ENCODE data around the gene RFPL4AL1.
"Not testable (repeated sequence)": the region's sequence is repeated elsewhere in the genome, so short reads cannot be mapped to it uniquely, and the experiment has no call there.

RFPL4AL1 gene

DNA sequence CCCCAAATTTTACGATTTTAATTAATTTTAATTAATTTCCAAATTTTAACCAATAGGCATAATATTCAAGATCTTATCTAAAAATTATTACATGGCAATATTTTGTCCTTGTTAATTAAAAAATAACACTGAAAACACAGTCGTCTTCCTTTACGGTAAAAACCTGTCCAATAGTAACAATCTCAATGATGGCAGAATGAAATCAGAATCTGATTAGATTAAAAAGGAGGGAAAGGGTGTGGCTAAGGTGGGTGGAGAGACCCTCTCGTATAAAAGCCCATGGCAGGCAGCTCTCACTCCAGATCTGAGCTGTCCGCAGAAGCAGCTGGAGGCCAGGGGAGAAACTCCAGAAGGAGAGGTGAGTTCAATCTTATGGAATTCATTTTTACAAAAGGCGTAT is at the start of gene RFPL4AL1:
Gene RFPL4AL1 (plus strand): TSS at position 301 of the 400 bp plus-strand sequence. CDS start 2,687 bp downstream, outside the sequence.
- DNase-seq: not testable (repeated sequence)

DNA sequence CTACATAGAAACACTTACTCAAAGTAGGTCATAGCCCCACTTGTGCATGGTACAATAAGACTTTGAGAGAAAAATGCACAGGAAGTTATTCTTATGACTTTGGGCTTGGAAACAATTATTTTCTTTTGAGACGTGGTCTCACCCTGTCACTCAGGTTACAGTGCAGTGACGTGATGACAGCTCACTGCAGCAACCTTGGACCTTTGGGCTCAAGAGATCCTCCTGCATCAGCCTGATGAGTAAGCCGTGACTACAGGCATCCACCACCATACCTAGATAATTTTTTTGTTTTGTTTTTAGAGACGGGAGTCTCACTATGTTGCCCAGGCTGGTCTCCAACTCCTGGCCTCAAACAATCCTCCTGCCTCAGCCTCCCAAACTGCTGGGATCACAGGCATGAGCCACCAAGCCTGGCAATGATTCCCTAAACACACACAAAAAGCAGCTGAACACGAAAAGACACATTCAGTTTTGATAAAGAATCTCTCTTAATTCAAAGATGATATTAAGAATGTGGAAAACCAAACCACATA is 48.6 kb upstream of the RFPL4AL1 start:
- no peak for DNase-seq

DNA sequence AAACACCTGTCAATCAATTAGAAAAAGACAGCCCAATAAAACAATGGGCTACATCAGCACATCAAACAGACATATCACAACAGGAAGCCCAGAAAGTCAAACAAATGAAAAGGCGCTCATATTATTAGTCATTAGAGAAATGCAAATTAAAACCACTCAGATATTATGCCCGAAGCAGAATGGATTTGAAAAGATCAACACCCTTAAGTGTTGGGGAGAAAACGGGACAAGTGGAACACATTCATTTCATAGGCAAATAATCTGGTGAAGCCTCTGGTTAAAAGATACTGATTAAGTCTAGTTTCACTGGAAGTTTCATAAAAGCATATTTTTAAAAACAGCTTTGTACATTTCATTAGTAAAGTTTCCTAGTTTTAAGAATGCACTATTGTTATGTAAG is 48.1 kb upstream of the RFPL4AL1 start:
- no peak for DNase-seq

DNA sequence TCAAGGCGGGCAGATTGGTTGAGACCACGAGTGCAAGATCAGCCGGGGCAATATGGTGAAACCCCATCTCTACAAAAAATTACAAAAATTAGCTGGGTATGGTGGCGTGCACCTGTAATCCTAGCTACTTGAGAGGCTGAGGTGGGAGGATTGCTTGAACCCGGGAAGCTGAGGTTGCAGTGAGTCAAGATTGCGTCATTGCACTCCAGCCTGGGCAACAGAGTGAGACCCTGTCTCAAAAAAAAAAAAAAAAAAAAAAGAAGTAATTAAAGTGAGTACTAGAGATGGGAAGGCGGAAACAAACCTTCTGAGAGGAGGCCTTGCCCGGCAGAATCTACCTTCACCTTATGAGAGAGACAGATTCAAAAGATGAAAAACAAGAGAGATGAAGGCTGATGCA is 45.4 kb upstream of the RFPL4AL1 start:
- DNase-seq: no peak

DNA sequence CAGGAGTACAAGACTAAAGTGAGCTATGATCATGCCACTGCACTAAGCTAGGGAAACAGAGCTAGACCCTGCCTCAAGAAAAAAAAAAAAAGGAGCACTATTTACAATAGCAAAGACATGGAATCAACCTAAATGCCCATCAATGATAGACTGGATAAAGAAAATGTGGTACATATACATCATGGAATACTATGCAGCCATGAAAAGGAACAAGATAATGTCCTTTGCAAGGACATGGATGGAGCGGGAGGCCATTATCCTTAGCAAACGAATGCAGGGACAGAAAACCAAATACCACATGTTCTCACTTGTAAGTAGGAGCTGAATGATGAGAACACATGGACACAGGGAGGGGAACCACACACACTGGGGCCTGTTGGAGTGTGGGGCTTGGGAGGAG is 38.5 kb upstream of the RFPL4AL1 start:
- DNase-seq: not testable (repeated sequence)

DNA sequence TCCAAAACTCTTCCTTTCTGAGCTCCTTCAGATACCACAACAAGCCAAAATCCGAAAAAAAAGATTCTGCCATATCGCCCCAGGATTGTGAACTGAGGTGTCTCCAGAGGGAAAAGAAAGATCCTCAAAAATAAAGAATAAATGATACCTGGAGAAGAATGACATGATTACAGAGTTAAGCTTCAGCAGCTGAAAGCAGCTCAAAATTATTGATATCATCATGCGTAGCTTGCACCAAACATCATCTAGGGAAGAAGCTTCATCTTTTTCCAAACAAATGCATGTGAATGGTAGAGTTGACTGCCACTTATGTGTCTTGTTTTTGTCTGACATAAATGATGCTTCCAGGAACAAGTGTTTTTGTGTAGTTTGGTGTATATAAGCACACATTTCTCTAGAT is 30.6 kb upstream of the RFPL4AL1 start, which contains the start of gene NLRP9:
Gene NLRP9 (minus strand): TSS at position 101 of the 400 bp plus-strand sequence. CDS start 28 bp downstream, at position 73.
- no peak for DNase-seq

DNA sequence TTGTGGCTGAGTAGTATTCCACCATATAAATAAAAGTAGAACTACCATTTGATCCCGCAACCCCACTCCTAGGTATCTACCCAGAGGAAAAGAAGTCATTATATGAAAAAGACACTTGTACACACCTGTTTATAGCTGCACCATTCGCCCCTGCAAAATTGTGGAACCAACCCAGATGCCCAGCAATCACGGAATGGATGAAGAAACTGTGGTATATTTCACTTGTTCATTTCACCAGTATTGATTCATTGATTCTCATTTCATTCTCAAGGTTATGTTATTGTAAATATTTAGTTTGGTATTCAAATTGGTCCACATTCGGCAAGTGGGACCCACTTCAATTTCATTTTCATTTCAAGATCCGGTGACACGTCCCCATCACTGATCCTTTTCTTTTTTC is 18.2 kb upstream of the RFPL4AL1 start:
- DNase-seq: no peak

DNA sequence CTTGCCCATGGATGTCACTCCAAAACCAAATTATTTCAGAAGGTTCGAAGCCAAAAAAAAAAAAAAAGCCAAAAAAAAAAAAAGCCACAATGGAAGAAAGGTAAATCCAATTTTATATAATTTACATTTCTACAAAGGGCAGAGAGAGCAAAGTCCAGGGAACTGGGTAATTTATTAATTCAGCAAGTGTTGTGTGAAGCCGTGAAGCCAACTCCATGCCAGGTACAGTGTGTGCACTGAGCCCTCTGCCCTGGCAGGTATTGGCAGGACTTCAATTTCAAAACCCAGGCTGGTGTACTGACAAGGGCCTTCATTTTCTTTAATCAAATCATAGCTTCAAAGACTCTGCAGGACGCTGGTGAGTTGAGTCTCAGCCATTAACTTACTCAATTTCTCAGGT is 15.5 kb upstream of the RFPL4AL1 start:
- no peak for DNase-seq

DNA sequence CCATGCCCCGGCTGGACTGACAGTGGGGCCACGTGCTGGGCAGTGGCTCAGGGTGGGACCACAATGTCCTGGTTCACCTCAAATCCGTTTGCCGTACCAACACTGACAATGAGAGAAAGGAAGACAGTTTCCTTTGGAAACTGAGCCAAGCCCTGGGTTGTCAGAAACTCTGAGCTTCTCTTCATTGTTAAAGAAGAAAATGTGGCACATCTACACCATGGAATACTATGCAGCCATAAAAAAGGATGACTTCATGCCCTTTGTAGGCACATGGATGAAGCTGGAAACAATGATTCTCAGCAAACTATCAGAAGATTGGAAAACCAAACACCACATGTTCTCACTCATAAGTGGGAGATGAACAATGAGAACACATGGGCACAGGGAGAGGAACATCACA is 12.1 kb upstream of the RFPL4AL1 start:
- not testable (repeated sequence) for DNase-seq

DNA sequence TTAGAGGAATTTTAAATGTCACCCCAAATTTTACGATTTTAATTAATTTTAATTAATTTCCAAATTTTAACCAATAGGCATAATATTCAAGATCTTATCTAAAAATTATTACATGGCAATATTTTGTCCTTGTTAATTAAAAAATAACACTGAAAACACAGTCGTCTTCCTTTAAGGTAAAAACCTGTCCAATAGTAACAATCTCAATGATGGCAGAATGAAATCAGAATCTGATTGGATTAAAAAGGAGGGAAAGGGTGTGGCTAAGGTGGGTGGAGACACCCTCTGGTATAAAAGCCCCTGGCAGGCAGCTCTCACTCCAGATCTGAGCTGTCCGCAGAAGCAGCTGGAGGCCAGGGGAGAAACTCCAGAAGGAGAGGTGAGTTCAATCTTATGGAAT is 10.1 kb upstream of the RFPL4AL1 start, which contains the start of gene RFPL4A:
Gene RFPL4A (plus strand): TSS at position 301 of the 400 bp plus-strand sequence. CDS start 2,704 bp downstream, outside the sequence.
- DNase-seq: not testable (repeated sequence)

DNA sequence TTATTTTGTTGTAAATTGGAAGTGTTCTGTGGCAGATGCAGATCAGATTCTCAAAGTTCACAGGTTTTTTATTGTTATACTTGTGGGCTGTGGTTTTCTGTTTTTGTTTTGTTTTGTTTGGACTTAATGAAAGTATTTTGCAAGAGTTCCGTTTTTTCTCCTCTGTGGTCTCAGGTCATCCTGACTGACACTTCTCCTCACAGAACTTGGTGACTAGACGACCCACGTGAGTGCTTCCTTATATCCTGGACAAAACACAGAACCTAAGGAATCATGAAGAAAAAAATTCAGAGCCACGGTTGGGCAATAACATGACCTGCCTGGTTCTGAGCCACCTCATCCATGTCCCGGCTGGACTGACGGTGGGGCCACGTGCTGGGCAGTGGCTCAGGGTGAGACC is 2.5 kb upstream of the RFPL4AL1 start:
- peak; percentile 61 for DNase-seq

DNA sequence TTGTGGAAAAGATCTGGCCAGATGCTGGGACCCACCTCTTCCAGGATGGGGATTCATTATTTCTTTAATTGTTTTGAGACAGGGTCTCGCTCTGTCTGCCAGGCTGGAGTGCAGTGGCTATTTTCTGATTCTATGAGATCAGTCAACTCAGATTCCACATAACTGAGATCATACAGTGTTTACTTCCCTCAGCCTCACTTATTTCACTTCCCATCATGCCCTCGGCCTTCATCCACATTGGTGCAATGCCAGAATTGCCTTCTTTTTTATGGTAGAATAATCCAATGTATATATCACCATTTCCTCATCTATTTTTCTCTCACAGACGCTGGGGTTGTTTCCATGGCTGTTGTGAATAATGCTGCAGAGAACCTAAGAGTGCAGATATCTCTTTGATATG is 714 bp downstream of the RFPL4AL1 start:
- DNase-seq: not testable (repeated sequence)

DNA sequence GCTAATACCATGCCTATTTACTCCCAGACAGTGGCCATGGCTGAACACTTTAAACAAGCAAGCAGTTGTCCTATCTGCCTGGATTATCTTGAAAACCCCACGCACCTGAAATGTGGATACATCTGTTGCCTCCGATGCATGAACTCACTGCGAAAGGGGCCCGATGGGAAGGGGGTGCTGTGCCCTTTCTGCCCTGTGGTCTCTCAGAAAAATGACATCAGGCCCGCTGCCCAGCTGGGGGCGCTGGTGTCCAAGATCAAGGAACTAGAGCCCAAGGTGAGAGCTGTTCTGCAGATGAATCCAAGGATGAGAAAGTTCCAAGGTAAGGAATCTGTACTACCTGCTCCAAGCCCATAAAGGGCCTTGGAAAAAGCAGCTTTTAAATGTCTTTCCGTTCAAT is 8.6 kb downstream of the RFPL4AL1 start:
- no peak for DNase-seq

DNA sequence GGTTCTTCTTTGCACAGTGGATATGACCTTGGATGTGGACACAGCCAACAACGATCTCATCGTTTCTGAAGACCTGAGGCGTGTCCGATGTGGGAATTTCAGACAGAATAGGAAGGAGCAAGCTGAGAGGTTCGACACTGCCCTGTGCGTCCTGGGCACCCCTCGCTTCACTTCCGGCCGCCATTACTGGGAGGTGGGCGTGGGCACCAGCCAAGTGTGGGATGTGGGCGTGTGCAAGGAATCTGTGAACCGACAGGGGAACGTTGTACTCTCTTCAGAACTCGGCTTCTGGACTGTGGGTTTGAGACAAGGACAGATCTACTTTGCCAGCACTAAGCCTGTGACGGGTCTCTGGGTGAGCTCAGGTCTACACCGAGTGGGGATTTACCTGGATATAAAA is 9.4 kb downstream of the RFPL4AL1 start:
- no peak for DNase-seq

DNA sequence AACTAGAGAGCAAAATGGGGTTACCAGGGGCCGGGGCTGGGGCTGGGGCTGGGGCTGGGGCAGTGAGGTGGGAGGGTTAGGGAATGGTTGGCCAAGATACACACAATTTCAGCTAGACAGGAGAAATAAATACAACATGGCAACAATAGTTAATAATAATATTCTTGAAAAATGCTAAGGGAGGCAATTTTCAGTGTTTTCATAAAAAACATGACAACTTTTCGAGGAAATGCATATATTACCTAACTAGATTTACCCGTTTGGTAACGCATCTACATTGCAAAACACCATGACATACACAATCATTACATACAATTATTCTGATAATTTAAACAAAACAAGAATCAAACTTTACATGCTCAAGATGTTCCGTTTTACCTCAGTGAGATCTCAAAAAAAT is 12.2 kb downstream of the RFPL4AL1 start:
- no peak for DNase-seq

DNA sequence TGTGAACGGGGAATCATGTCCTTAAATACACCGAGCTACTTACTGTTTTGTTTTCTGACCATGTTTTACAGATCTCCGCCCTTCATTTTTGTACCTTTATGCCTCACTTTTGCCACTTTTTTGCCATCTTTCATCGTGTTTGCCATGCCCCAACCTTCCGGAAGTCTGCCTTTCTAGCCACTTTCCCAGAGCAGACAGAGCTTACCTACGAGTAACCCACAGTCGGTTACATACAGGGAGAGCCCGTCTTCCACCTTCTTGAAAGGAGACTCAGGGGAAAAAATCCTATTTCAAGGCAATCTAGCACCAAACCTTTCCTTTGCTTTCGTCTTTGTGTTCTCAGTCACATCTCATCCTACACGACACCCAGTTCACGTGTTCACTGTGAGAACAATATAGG is 26.1 kb downstream of the RFPL4AL1 start:
- no peak for DNase-seq

DNA sequence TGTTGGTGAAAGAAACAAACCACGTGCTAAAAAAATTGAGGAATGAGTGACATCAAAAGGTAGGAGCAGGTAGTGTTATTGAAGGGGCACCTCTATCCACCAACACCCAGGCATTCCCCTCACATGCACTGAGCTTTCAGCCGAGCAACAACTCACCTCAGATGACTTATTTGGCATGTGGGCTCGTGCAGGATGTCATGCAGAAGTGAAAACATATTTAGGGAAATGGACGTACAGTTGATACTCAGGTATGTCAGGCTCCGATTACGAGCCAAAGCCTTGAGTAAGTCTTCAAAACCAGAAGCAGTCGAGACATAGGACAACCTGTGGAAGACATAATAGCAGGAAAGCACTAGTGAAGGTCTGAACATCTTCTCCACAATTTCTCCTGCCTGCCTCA is 32.5 kb downstream of the RFPL4AL1 start:
- no peak for DNase-seq

DNA sequence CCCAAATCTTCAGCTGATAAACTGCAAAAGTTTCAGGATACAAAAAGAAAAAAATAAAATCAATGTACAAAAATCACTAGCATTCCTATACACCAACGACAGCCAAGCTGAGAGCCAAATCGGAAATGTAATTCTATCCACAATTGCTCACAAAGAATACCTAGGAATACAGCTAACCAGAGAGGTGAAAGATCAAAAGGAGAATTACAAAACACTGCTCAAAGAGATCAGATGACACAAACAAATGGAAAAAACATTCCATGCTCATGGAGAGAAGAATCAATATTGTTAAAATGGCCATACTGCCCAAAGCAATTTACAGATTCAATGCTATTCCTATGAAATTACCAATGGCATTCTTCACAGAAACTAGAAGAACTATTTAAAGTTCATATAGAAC is 33.4 kb downstream of the RFPL4AL1 start:
- DNase-seq: no peak

DNA sequence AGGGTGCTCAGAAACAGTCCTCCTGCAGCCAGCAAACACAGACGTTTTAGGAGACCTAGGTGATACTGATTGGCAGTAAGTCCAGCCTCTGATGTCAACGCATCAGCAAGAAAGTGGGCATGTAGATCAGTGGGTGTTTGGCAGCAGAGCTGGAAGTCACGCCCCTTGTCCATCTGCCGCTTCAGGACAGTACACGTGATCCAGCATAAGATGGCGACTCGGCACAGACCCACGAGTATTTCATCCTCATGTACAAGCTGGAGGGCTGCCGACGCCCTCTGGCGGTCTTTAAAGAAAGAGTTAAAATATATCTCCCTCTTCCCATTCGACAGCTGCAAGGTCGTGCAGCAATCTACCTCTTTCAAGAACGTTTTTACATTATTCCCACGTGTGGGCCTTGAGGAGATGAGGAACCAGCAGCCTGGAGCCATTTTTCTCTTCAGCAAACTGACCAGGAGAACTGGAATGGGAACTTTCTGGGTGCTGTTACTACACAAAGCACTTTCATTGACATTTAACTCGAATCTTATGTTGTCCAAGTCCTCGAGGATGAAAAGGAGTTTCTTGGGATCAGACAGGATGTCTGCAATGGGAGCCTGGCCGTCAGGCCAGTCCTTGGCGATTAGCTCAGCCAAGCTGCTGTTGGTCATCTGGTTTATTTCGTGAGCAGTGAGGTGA is 40.6 kb downstream of the RFPL4AL1 start:
- peak; percentile 93 for DNase-seq

DNA sequence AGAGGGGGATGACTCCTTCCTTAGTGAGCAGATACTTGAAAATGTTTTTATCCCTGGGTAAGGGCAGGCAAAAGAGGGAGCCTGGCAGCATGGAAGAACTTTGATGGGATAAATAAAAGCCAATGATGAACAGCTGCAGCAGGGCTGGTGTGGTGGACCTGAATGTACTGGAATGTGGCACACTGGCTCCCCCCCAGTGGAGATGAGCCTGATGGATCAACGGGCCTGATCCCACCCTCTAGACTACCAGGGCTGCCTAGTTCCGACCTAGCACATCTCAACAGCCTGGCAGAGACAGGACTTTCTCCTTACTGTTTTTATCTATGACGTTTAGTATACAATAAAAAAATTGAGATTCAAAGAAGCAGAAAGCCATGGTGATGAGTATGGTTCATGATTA is 42.4 kb downstream of the RFPL4AL1 start:
- no peak for DNase-seq

DNA sequence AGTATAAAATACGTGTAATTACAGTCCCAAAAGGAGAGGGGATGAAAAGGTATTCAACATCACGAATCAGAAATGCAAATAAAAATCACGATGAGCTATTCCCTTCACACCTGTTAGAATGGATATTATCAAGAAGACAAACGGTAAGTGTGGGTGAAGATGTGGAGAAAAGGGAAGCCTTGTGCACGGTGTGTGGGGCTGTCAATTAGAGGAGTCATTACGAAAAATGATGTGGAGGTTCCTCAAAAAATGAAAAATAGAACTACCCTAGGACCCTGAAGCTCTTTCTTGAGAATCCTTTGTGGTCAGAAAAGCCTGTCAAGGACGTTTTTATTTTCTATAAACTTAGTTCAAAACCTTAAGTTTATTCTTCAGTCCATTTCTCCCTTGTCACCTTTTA is 43.5 kb downstream of the RFPL4AL1 start:
- no peak for DNase-seq

DNA sequence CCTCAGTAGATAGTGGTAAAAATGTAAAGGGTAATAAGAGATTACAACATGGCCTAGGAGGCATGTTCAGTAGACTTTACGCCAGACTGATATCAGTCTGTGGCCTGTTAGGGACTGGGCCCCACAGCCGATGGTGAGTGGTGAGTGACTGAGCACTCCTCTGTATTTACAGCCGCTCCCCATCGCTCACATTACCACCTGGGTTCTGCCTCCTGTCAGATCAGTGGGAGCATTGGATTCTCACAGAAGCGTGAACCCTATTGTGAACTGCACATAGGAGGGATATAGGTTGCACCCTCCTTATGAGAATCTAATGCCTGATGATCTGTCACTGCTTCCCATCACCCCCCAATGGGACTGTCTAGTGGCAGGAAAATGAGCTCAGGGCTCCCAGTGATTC is 45.0 kb downstream of the RFPL4AL1 start:
- DNase-seq: no peak

DNA sequence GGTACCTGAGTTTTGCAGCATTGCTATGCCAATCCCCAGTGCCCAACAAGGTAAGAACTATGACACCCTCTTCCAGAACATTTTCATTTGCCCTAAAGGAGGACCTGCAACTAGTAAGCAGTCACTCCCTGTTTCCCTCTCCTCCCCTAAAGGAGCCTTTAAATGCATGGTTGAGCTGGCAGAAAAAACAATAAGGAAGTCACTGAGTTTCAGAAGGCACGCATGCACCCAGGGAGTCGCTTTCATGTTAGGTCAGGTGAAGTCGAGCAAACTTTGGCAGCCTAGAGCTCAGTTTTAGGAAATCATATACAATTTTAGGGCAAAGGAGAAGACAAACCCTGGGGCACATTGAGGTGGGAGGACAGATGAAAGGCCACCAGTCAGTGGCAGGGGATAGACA is 51.1 kb downstream of the RFPL4AL1 start:
- DNase-seq: peak; percentile 46

Data from MV-4-11 (cell line).